Raji (cell line): ENCODE measurements around the gene LRP2BP.

Experiments
- POLR2A ChIP-seq: IDR thresholded peaks from 2 replicates; pipeline ENCODE4 v1.6.1; 2011; ENCODE audit warnings: low read depth, low read length, control low read depth; ENCODE audit not compliant: insufficient read depth

LRP2BP gene

DNA sequence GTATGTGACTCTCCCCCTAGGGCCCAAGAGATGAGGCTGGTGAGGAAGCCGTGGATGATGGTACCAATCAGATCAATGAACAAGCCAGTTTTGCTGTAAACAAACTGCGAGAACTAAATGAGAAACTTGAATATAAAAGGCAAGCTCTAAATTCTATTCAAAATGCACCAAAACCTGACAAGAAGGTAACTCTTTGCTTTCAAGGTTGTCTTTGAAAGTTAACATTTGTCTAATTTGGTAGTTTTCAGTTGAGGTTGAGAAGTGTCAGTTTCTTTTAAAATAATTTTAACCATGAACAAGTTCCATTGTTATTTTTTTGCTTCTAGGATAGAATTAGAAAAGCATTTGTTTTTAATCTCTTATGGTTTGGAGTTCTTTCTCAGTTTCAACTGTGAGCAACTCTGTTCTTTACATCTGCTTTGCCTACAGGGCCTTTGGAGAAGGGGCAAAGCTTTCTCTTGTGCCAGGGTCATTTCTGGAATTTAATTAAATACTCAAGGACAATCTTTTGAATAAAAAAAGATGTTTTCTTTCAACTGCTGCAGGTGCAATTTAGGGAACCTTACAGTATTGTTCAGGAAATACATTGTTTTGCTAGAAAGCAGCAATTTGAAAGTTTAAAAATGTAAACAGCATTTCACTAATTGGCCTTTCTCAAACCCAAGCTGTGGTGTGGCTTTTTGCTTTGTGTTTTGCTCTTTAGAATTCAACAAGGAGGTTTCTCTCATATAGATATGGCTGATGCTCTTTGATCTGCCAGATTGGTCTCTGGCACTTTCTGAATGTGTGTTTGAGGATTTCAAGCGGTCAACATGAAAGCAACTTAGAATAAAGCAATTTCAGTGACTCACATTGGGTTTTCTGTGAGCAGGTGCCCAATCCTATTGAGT is 62.9 kb downstream of the LRP2BP start:
- TF ChIP-seq POLR2A: no peak

DNA sequence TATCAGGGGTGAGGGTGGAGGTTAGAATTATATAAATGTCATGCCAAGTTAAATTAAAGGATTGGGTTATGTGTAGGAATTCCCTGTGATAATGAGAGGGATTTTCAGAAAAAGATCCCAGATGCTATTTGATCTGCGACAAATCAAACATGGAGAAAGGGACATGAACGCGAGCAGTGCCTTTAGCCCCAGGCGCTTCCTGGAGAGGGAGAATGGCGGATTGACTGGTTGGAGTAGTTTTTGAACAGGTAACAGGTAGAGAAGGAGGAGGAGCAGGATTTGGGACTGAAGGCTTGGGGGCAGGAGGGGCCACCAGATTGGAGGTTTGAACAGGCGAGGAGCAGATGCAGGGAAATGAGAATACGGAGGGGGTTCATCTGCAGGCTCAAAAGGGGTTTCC is 67.1 kb downstream of the LRP2BP start:
- no peak for TF ChIP-seq POLR2A

DNA sequence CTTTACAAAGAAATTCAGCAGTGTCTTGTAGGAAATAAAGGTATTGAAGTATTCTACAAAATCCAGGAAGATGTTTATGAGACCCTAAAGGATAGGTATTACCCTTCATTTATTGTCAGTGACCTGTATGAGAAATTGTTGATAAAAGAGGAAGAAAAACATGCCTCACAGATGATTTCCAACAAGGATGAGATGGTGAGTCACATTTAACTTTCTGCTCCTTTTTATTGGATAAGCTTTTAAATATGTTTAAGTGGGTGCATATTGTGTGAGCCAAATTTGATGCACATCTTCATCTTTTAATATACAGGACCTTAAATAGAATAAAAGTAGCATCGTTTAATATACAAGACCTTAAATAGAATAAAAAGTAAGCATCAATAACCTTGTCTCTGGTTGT is 72.1 kb downstream of the LRP2BP start:
- no peak for TF ChIP-seq POLR2A

DNA sequence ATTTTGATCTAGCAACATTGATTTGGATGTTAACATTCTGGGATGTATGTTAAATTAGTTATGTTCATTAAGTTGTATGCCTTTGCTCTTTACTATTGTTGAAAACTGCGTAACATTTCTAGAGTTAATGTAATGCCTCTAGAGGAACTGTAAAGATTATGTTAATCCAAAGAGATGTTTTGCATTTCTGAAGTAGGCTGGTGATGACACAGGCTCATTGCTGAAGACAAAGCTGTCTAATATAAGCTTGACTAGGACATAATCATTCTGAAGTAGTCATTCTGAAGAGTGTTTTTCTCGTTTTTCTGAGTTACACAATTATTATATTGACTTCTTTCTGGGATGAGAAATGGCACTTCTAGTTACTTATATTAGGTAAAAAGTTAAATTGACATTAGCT is 72.9 kb downstream of the LRP2BP start:
- no peak for TF ChIP-seq POLR2A

GRCh38 chr4:185318679-185319078 is 77.0 kb downstream of the LRP2BP start:
- no peak for TF ChIP-seq POLR2A

DNA sequence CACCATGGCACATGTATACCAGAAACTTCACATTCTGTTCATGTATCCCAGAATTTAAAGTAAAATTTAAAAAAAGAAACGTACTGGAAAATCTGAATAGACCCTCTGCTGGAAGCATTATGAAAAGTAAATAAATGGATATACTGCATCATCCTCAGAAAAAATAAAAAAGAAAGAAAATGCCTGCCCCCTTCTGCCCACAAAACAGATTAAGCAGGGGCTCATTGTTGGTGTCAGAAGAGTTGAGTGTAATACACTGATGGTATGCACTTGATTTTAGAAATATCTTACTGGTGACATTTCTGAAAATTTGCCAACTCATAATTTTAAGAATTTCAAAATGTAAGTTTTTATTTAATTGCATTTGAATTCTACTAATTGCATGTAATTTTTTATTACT is 77.8 kb downstream of the LRP2BP start:
- TF ChIP-seq POLR2A: no peak
